GM10847 (cell line): ENCODE results near the gene CDK9.

Experiments
- POLR2A ChIP-seq: IDR thresholded peaks from 2 replicates; pipeline ENCODE4 v1.6.1; 2011; ENCODE audit not compliant: insufficient read length; ENCODE audit errors: extremely low read depth

The CDK9 gene

GRCh38 chr9:127772603-127773002 lies 13.2 kb upstream of the CDK9 start:
- no peak for TF ChIP-seq POLR2A

GRCh38 chr9:127773272-127773671 lies 12.6 kb upstream of the CDK9 start:
- TF ChIP-seq POLR2A = no peak

GRCh38 chr9:127773981-127774380 lies 11.9 kb upstream of the CDK9 start:
- no peak for TF ChIP-seq POLR2A

- no peak for TF ChIP-seq POLR2A
These were observed 9.5 kb upstream of the CDK9 start for GRCh38 chr9:127776195-127776923.

- no peak for TF ChIP-seq POLR2A
These were observed 8.9 kb upstream of the CDK9 start for GRCh38 chr9:127776924-127777289.

- TF ChIP-seq POLR2A = no peak
These were observed 8.4 kb upstream of the CDK9 start for GRCh38 chr9:127777368-127777980.

GRCh38 chr9:127778280-127779135 lies 7.3 kb upstream of the CDK9 start, which contains the start of gene SH2D3C:
SH2D3C (minus strand) TSS chr9:127778666; CDS start chr9:127778627, 39 bp downstream.
- peak; percentile 34 for TF ChIP-seq POLR2A

GRCh38 chr9:127779136-127779981 lies 6.5 kb upstream of the CDK9 start:
- TF ChIP-seq POLR2A = peak; percentile 60

- TF ChIP-seq POLR2A = no peak
These were observed 5.5 kb upstream of the CDK9 start for GRCh38 chr9:127780126-127780885.

- TF ChIP-seq POLR2A = no peak
These were observed 4.0 kb upstream of the CDK9 start for GRCh38 chr9:127781806-127782205.

GRCh38 chr9:127783111-127784008 lies 2.5 kb upstream of the CDK9 start:
- TF ChIP-seq POLR2A = peak; percentile 12

GRCh38 chr9:127785023-127785932 lies 556 bp upstream of the CDK9 start:
- TF ChIP-seq POLR2A = no peak

GRCh38 chr9:127786773-127787104 lies 905 bp downstream of the CDK9 start:
- TF ChIP-seq POLR2A = no peak
